A673 (cell line): ENCODE results near the gene VTI1A.

Source experiments
- CTCF ChIP-seq: fragments of 300-800, 200-600 bp; sonication (generic); conservative IDR thresholded peaks from 2 replicates; pipeline ENCODE4 v1.5.1; 2017; ENCODE audit warnings: low read depth, mild to moderate bottlenecking, antibody characterized with exemption, low read length, moderate library complexity, mixed read lengths
- EZH2 ChIP-seq: fragments of 200-600 bp; sonication (generic); IDR thresholded peaks from 2 replicates; pipeline ENCODE4 v1.6.1; 2017; ENCODE audit warnings: borderline replicate concordance, low read depth, mild to moderate bottlenecking, mixed read lengths, antibody characterized with exemption, low read length; ENCODE audit not compliant: poor library complexity, severe bottlenecking

GRCh38 chr10:112738606-112739591 lies 291.9 kb downstream of the VTI1A start:
- no peak for TF ChIP-seq CTCF
- no peak for TF ChIP-seq EZH2
